ENCODE measurements around the gene SLC30A7. TPM values are rescaled to one million over a fixed set of nuclear protein-coding genes. Genes with fewer than 3 reads are reported as not detected.

SLC30A7 gene, protein sequence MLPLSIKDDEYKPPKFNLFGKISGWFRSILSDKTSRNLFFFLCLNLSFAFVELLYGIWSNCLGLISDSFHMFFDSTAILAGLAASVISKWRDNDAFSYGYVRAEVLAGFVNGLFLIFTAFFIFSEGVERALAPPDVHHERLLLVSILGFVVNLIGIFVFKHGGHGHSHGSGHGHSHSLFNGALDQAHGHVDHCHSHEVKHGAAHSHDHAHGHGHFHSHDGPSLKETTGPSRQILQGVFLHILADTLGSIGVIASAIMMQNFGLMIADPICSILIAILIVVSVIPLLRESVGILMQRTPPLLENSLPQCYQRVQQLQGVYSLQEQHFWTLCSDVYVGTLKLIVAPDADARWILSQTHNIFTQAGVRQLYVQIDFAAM
- total RNA-seq = 30.9 TPM

DNA sequence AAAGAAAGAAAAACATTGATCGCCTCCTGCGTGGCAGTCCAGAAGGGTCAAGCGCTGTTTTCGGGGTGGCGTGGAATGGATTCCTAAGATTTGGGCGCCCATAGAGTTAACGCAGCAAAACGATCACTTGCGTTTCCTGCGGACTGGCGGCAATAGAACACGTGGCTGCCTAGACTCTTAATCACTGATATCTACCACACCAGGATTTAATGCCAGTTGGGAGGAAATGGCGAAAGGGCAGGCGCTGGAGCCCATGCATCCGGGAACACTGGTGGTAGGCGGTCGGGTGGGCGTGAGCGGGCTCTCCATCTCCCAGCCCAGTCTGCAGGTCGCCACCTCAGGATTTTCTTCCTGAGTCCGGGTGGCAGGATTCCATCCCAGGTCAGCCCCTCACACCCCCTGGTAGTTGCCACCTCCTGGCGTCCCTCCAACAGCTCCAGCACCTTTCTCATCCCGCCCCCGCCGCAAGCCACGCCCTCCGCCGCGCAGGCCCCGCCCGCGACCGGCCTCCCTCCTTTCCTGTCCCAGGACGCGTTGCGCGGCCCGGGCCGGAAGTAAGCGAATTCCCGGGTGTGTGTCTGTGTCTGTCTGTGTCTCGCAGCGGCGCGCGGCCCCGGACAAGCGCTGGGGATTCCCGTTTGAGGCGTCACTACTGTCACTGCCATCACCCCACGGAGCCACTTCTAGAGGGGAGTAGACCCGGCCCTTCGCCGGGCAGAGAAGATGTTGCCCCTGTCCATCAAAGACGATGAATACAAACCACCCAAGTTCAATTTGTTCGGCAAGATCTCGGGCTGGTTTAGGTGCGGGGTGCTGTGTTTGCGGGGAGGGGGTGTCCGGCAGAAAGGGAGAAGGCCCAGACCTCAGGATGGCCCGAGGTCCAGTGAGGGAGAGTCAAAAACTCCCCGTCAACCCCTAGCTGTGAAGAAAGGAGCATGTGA, at the start of gene SLC30A7:
Gene SLC30A7 (plus strand): TSS at position 551 of the 941 bp plus-strand sequence. CDS start 173 bp downstream, at position 724.

GRCh38 chr1:100894603-100895539, 1.0 kb upstream of the SLC30A7 start, which contains the start of gene EXTL2:
EXTL2 (minus strand) TSS chr1:100894842; CDS start chr1:100888757, 6,085 bp downstream.

GRCh38 chr1:101025657-101026429, 130.0 kb downstream of the SLC30A7 start, which contains the start of gene DPH5:
DPH5 (minus strand) TSS chr1:101025784; CDS start chr1:101025443, 341 bp downstream.

Other genes starting within 250 kb of the SLC30A7 start
- 51.0 TPM for gene VCAM1, start 176.3 kb upstream of the SLC30A7 start, total RNA-seq
- 49.6 TPM for gene EXTL2, start 1.2 kb upstream of the SLC30A7 start, total RNA-seq
- gene DPH5, start 129.7 kb downstream of the SLC30A7 start, total RNA-seq = 35.8 TPM

Measured in diencephalon (tissue), 1 donor.